ENCODE measurements around the gene GRM8.
A peak's percentile ranks its signal among the peaks of the same experiment; 100 is the strongest.

Gene GRM8

DNA sequence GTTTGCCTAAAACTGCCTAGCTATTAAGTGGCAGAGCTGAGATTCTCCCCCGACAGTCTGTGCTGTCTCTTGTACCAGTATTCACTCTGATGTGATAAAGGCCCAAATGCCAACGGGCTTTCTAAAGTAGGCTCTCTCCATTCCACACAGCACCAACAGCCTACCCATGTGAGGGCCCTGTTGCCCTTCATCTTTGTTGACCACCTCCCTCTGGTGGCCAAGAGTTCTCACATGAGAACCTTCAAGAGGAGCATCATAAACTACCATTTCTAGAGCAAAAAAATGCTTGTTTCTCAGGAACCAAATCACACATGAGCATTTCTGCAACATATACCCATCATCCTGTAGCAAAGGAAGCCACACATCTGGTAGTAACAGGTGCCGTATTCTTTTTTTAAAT lies 185.8 kb downstream of the GRM8 start:
- Histone ChIP-seq H3K27me3 (ENCODE audit: insufficient read depth, low read depth, severe bottlenecking) (no peaks in the 10 kb centered on the region), H3K27ac (no peak overlapping the region), H3K36me3 (no peaks in the 10 kb centered on the region), H3K9me3 (ENCODE audit: severe bottlenecking) (no peaks in the 10 kb centered on the region), H3K4me3 (ENCODE audit: low read depth, low read length) (no peak overlapping the region)
- DNase-seq: peak; percentile 59
- TF ChIP-seq, protein P1, sequence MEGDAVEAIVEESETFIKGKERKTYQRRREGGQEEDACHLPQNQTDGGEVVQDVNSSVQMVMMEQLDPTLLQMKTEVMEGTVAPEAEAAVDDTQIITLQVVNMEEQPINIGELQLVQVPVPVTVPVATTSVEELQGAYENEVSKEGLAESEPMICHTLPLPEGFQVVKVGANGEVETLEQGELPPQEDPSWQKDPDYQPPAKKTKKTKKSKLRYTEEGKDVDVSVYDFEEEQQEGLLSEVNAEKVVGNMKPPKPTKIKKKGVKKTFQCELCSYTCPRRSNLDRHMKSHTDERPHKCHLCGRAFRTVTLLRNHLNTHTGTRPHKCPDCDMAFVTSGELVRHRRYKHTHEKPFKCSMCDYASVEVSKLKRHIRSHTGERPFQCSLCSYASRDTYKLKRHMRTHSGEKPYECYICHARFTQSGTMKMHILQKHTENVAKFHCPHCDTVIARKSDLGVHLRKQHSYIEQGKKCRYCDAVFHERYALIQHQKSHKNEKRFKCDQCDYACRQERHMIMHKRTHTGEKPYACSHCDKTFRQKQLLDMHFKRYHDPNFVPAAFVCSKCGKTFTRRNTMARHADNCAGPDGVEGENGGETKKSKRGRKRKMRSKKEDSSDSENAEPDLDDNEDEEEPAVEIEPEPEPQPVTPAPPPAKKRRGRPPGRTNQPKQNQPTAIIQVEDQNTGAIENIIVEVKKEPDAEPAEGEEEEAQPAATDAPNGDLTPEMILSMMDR (IDR thresholded peaks at IDR 0.05; ENCODE audit: low read depth, low read length): peak; percentile 55

DNA sequence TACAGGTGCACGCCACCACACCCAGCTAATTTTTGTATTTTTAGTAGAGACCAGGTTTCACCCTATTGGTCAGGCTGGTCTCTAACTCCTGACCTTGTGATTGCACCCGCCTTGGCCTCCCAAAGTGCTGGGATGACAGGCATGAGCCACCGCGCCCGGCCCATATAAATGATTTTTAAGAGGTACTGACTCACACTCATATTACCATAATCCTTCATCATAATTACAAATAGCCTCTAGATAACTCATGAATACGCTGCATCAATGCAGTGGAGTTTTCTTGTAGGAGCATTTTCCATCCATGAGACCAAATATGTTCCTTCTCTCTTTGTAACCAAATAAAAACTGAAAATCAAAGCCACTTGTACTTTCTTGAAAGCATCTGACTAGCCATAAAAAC lies 193.3 kb downstream of the GRM8 start:
- DNase-seq: no peak
- Histone ChIP-seq H3K36me3 (no peaks in the 10 kb centered on the region), H3K4me3 (ENCODE audit: low read depth, low read length) (no peak overlapping the region), H3K27me3 (ENCODE audit: insufficient read depth, low read depth, severe bottlenecking) (no peaks in the 10 kb centered on the region), H3K9me3 (ENCODE audit: severe bottlenecking) (no peaks in the 10 kb centered on the region), H3K27ac (no peak overlapping the region)
- TF ChIP-seq, protein P1 (IDR thresholded peaks at IDR 0.05; ENCODE audit: low read depth, low read length): no peak

DNA sequence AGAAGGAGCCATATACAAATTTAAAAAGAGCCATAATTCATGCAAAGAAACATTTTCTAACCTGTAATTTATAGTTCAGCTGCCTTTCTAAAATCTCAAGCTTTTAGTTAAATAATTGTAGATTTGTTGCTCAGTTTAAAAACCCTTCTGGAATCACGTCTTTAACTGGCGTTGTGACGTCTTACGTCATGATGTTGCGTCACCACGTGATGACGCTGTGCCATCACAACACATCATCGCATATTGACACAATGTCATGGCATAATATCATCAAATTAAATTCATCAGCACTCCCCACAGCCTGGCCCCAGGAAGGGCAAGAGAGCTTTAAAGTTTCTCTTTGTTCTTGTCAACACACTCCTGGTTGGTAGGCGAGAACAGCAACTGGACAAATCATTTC lies 194.8 kb downstream of the GRM8 start:
- TF ChIP-seq, protein P1 (IDR thresholded peaks at IDR 0.05; ENCODE audit: low read depth, low read length): no peak
- no peak overlapping the region for H3K4me3 ChIP-seq (ENCODE audit: low read depth, low read length)
- no peaks in the 10 kb centered on the region for H3K36me3 ChIP-seq
- H3K27ac ChIP-seq: no peak overlapping the region
- no peaks in the 10 kb centered on the region for H3K9me3 ChIP-seq (ENCODE audit: severe bottlenecking)
- no peak for DNase-seq
- no peaks in the 10 kb centered on the region for H3K27me3 ChIP-seq (ENCODE audit: insufficient read depth, low read depth, severe bottlenecking)

DNA sequence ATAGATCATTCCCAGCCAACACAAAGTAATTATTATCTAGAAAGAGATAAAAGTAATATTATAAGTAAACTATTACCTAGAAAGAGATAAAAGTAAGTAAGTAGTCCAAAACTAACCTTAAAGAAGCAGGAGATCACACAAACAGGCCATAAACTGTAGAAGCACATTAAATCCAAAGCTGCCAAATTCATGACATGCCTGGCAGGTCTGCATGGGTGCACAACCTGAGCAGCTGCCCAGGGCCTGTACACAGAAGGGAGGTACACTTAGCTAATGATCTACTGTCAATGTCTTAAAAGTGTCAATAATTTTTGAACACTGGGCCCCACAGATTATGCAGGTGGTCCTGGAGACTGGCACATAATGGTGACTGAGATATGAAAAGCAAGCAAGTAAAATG lies 196.5 kb downstream of the GRM8 start:
- TF ChIP-seq, protein P1 (IDR thresholded peaks at IDR 0.05; ENCODE audit: low read depth, low read length): no peak
- H3K27me3 ChIP-seq (ENCODE audit: insufficient read depth, low read depth, severe bottlenecking): no peaks in the 10 kb centered on the region
- no peak overlapping the region for H3K27ac ChIP-seq
- no peak overlapping the region for H3K4me3 ChIP-seq (ENCODE audit: low read depth, low read length)
- H3K36me3 ChIP-seq: no peaks in the 10 kb centered on the region
- no peaks in the 10 kb centered on the region for H3K9me3 ChIP-seq (ENCODE audit: severe bottlenecking)
- DNase-seq: no peak

DNA sequence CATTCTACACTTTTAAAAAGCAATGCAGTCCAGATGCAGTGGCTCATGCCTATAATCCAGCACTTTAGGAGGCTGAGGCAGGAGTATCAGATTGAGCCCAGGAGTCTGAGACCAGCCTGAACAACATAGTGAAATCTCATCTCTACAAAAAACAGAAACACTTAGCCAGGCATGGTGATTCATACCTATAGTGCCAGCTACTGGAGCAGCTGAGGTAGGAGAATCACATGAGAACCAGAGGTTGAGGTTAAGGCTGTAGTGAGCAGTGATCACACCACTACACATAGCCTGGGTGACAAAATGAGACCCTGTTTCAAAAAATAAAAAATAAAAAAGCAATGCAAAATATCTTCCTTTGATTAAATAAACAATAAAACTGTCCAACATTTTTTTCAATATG lies 205.2 kb downstream of the GRM8 start:
- TF ChIP-seq, protein P1 (IDR thresholded peaks at IDR 0.05; ENCODE audit: low read depth, low read length): no peak
- no peak overlapping the region for H3K27ac ChIP-seq
- H3K36me3 ChIP-seq: no peaks in the 10 kb centered on the region
- H3K27me3 ChIP-seq (ENCODE audit: insufficient read depth, low read depth, severe bottlenecking): no peaks in the 10 kb centered on the region
- DNase-seq: no peak
- H3K4me3 ChIP-seq (ENCODE audit: low read depth, low read length): no peak overlapping the region
- H3K9me3 ChIP-seq (ENCODE audit: severe bottlenecking): no peaks in the 10 kb centered on the region

DNA sequence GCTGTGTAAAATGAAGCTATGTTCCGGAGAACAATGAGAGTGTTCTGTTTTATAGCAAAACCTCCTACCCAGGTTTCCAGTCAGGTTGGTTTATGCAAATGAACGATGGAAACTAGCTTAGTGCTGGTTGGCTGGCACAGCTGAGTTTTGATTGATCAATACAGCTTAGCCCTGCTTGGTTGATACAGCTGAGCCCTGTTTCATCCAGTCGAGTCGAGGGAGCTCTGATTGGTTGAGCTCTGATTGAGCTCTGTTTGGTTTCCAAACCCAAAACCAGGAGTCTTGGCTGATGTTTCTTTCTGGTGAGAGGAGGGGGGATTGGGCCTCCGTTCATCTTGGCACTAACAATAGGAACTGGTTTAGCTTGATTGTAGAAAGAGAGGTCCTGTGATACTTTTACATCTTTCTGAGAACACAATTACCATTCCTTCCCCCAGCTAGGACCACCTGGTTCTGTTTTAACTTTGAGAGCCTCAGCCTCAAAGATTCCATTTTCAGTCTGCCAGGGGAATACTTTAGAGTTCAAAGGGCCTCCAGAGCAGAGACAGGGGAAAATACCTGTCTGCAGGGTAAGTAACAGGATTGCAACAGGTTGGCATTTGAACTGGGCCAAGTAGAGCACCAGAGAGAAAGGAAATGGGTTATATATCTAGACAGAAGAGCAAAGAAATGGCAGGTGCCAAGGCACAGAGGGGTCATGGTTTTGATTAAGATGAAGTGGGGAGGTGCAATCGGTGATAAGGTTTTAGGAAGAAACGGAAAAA lies 210.9 kb downstream of the GRM8 start:
- no peak for DNase-seq
- H3K27ac ChIP-seq: no peak overlapping the region
- no peaks in the 10 kb centered on the region for H3K36me3 ChIP-seq
- TF ChIP-seq, protein P1 (IDR thresholded peaks at IDR 0.05; ENCODE audit: low read depth, low read length): no peak
- no peaks in the 10 kb centered on the region for H3K9me3 ChIP-seq (ENCODE audit: severe bottlenecking)
- no peaks in the 10 kb centered on the region for H3K27me3 ChIP-seq (ENCODE audit: insufficient read depth, low read depth, severe bottlenecking)
- H3K4me3 ChIP-seq (ENCODE audit: low read depth, low read length): no peak overlapping the region
